Parathyroid adenoma (tissue), 2 donors: ENCODE data around the gene HMCES.
A peak's percentile ranks its signal among the peaks of the same experiment; 100 is the strongest.
"Not testable (repeated sequence)": the region's sequence is repeated elsewhere in the genome, so short reads cannot be mapped to it uniquely, and the experiment has no call there.

ENCODE experiments used
- H2AFZ ChIP-seq: fragments of 300-600 bp; sonication (generic); one replicate; pipeline ENCODE4 v1.7.0; 2017; ENCODE audit warnings: antibody characterized with exemption, mild to moderate bottlenecking
- H3K27ac ChIP-seq: fragments of 300-600 bp; sonication (generic); one replicate; pipeline ENCODE4 v1.7.0; 2017
- H3K27me3 ChIP-seq: fragments of 300-600 bp; sonication (generic); one replicate; pipeline ENCODE4 v1.7.0; 2017; ENCODE audit warnings: low read length; ENCODE audit not compliant: control insufficient read depth, insufficient read depth
- H3K36me3 ChIP-seq: fragments of 300-600 bp; sonication (generic); one replicate; pipeline ENCODE4 v1.7.0; 2017; ENCODE audit warnings: low read length; ENCODE audit not compliant: control insufficient read depth, insufficient read depth
- H3K4me1 ChIP-seq: fragments of 300-600 bp; sonication (generic); one replicate; pipeline ENCODE4 v1.7.0; 2017; ENCODE audit warnings: control low read depth
- H3K4me2 ChIP-seq: fragments of 300-600 bp; sonication (generic); one replicate; pipeline ENCODE4 v1.7.0; 2017; ENCODE audit warnings: low read length
- H3K4me3 ChIP-seq: fragments of 300-600 bp; sonication (generic); one replicate; pipeline ENCODE4 v1.7.0; 2017; ENCODE audit warnings: low read depth, low read length
- H3K79me2 ChIP-seq: fragments of 300-600 bp; sonication (generic); one replicate; pipeline ENCODE4 v1.7.0; 2017; ENCODE audit warnings: control low read depth
- H3K9ac ChIP-seq: fragments of 300-600 bp; sonication (generic); one replicate; pipeline ENCODE4 v1.7.0; 2017; ENCODE audit warnings: mild to moderate bottlenecking
- H3K9me3 ChIP-seq: fragments of 300-600 bp; sonication (generic); one replicate; pipeline ENCODE4 v1.7.0; 2017; ENCODE audit warnings: low read length; ENCODE audit not compliant: control insufficient read depth
- CTCF ChIP-seq: fragments of 300-600 bp; sonication (generic); IDR thresholded peaks from one replicate; pipeline ENCODE4 v1.7.0; 2017; ENCODE audit warnings: antibody characterized with exemption, mild to moderate bottlenecking
- donor health status: primary hyperparathyroidism.

Gene HMCES

DNA sequence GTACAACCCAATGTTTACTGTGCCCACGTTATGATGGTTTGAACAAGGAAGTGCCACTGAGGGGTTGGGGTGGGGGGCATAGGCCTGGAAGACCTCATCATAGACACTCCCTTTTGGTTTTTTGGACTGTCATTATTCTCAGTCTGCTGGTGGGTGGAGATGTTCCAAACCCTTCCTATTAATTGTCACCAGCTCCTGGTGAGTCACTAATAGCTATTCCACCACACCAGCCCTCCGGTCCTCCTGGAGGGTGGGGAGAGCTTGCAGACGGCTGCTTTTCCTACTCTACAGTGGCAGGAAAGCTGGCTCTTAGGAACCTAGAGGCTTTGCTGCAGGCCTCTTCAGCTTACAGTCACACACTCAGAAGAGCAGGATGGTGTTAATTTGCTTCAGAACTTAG is 38.2 kb upstream of the HMCES start:
- Histone ChIP-seq H3K4me1 (no peaks in the 10 kb centered on the region), H3K4me3 (no peak overlapping the region), H3K9me3 (no peaks in the 10 kb centered on the region), H3K79me2 (peaks cover under 1% of the 10 kb centered on the region), H3K9ac (no peak overlapping the region), H3K27ac (no peak overlapping the region), H3K27me3 (no peaks in the 10 kb centered on the region), H2AFZ (no peak overlapping the region), H3K4me2 (no peak overlapping the region), H3K36me3 (no peaks in the 10 kb centered on the region)
- no peak for TF ChIP-seq CTCF

DNA sequence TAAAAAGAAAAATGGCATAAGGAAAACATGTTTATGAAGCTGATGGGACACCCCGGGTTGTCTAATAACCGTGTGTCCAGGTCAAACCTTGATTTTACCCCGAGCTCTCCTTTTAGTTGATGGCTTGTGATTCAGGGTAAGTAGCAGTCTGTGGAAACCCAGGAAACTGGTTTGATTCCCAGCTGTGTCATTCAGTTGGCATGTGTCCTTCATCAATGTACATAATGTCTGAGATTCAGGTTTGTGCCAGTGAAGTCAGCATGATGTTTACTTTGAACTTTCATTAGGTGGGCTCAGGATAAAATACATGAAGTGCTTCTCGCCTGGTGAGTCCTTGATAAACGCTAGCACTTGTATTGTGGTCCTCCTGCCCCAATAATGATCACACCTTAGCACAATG is 33.5 kb upstream of the HMCES start:
- Histone ChIP-seq H3K27me3 (no peaks in the 10 kb centered on the region), H3K4me1 (peaks cover under 1% of the 10 kb centered on the region), H3K9me3 (no peaks in the 10 kb centered on the region), H3K27ac (peak overlapping the region; percentile 6), H3K79me2 (peaks cover 17% of the 10 kb centered on the region), H3K4me3 (no peak overlapping the region), H3K9ac (no peak overlapping the region), H3K4me2 (peak overlapping the region; percentile 62), H2AFZ (peak overlapping the region; percentile 81), H3K36me3 (no peaks in the 10 kb centered on the region)
- no peak for TF ChIP-seq CTCF

- not testable (repeated sequence) for H3K9ac ChIP-seq, H3K4me3 ChIP-seq, H3K4me1 ChIP-seq, H3K9me3 ChIP-seq, H3K27me3 ChIP-seq, H3K36me3 ChIP-seq
- peaks cover 21% of the 10 kb centered on the region for H3K79me2 ChIP-seq
- TF ChIP-seq CTCF: peak; percentile 94
- H3K27ac ChIP-seq: peak overlapping the region; percentile 6
- H2AFZ ChIP-seq: peak overlapping the region; percentile 81
- H3K4me2 ChIP-seq: peak overlapping the region; percentile 62
These were observed 32.9 kb upstream of the HMCES start for GRCh38 chr3:129245641-129246306.

- no peak overlapping the region for H3K4me2 ChIP-seq
- H3K27ac ChIP-seq: no peak overlapping the region
- no peaks in the 10 kb centered on the region for H3K9me3 ChIP-seq
- H3K27me3 ChIP-seq: no peaks in the 10 kb centered on the region
- no peaks in the 10 kb centered on the region for H3K36me3 ChIP-seq
- TF ChIP-seq CTCF: no peak
- no peak overlapping the region for H2AFZ ChIP-seq
- peaks cover 21% of the 10 kb centered on the region for H3K79me2 ChIP-seq
- peaks cover 5% of the 10 kb centered on the region for H3K4me1 ChIP-seq
- H3K4me3 ChIP-seq: no peak overlapping the region
- no peak overlapping the region for H3K9ac ChIP-seq
These were observed 32.0 kb upstream of the HMCES start for GRCh38 chr3:129246636-129247035.

DNA sequence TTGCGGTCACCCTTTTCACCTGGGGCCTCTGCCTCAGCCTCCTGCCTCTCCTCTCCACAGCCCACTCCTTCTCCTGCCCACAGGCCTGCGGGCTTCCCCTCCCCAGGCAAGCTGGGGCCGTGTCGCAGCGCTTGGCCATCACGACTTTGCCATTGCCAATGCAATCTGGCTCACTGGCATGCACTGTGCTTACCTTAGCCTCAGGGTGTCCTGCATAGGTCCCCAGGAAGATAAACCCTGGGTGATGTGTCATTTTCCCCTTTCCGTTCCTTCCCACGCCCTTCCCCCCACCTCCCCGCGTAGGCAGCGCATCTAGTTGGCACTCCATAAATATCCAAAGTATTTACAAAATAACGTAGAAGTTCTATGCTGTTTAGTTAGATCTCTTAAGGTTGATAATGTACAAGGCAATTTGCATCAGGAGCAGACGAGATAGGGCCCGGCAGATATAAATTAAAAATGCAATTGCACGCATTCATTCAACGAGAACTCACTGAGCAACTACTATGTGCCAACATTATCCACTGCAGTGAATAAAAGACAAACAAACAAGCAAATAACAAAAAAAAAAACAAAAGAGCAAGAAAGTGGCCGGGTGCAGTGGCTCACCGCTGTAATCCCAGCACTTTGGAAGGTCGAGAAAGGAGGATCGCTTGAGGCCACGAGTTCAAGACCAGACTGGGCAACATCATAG is 30.2 kb upstream of the HMCES start:
- peaks cover 21% of the 10 kb centered on the region for H3K79me2 ChIP-seq

More for the DNA sequence above, 30.2 kb upstream of the HMCES start:
- no peaks in the 10 kb centered on the region for H3K9me3 ChIP-seq
- H3K4me3 ChIP-seq: peak overlapping the region; percentile 90
- peak overlapping the region; percentile 99 for H2AFZ ChIP-seq
- peak overlapping the region; percentile 80 for H3K4me2 ChIP-seq
- H3K27ac ChIP-seq: no peak overlapping the region
- no peaks in the 10 kb centered on the region for H3K27me3 ChIP-seq
- TF ChIP-seq CTCF: no peak
- peak overlapping the region; percentile 87 for H3K9ac ChIP-seq
- H3K36me3 ChIP-seq: no peaks in the 10 kb centered on the region
- H3K4me1 ChIP-seq: peaks cover 5% of the 10 kb centered on the region
